Mucosa of descending colon (tissue), 3 donors: ENCODE measurements around the gene MRLN. TPM values are rescaled to one million over a fixed set of nuclear protein-coding genes. Genes with fewer than 3 reads are reported as not detected.
"Not testable (repeated sequence)": the region's sequence is repeated elsewhere in the genome, so short reads cannot be mapped to it uniquely, and the experiment has no call there.

ENCODE experiments used
- ATAC-seq: fragments of 200-7000 bp; cut with Tn5 transposase; one replicate; pipeline ENCODE4 v1.9.1; 2020; ENCODE audit warnings: mild to moderate bottlenecking, moderate library complexity
- DNase-seq, 3 donors: peaks; one replicate each; pipeline ENCODE4 v3.0.0-alpha.2; 2020
- H3K36me3 ChIP-seq: fragments of 200-600 bp; one replicate; pipeline ENCODE4 v1.8.0; 2021; ENCODE audit warnings: low read depth, mild to moderate bottlenecking
- H3K4me1 ChIP-seq: fragments of 200-600 bp; one replicate; pipeline ENCODE4 v1.8.0; 2021; ENCODE audit warnings: low read depth, mild to moderate bottlenecking
- H3K4me3 ChIP-seq: fragments of 200-600 bp; one replicate; pipeline ENCODE4 v1.8.0; 2021; ENCODE audit warnings: mild to moderate bottlenecking
- H3K9me3 ChIP-seq: fragments of 200-600 bp; one replicate; pipeline ENCODE4 v1.8.0; 2021; ENCODE audit warnings: mild to moderate bottlenecking
- intact Hi-C, 2 donors: fragments of 100-400 bp; cut with DNase I in 1 of 2; cut with micrococcal nuclease in 1 of 2; formaldehyde crosslinking; loops; one replicate each; pipeline versions ENCODE4 v1.11.0 to v1.11.1; 2022; cut with DNase I, micrococcal nuclease
- total RNA-seq, 3 donors: library from RNA; stranded (reverse); fragmentation: NEBNext Ultra II Directional in 2 of 3; extraction: Animal tissue kit (Norgen Biotek cat#: 25700) in 2 of 3; gene quantifications; one replicate each; pipeline versions ENCODE4 v1.2.1 to v1.2.4, GENCODE V29; 2021 to 2023
- TF ChIP-seq, protein P1 (sequence below): fragments of 200-600 bp; IDR thresholded peaks from one replicate; pipeline ENCODE4 v1.8.0; 2022; ENCODE audit warnings: antibody characterized with exemption, mild to moderate bottlenecking
- donor health status: DM: no; HTN: no; CAD: no; lungs with moderate emphysema.
- donor health status: DM: no; HTN: no; CAD: no.
- donor health status: DM: no; HTN: yes; CAD: no.

The MRLN gene
- total RNA-seq, 3 donors from 2014 or later = not detected

DNA sequence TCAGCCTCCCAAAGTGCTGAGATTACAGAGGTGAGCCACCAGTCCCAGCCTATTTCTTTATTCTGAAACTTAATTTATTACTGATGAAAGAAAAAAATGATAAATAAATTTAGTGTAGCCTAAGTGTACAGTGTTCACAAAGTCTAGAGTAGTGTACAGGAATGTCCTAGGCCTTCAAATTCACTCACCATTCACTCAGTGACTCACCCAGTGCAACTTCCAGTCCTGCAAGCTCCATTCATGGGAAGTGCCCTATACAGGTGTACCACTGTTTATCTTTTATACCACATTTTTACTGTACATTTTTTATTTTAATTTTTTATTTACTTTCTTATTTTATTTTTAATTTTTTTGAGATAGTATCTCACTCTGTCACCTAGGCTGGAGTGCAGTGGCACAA, 12.2 kb downstream of the MRLN start:
- intact Hi-C loops = no loop called here
- no peaks in the 10 kb centered on the region for H3K36me3 ChIP-seq
- peaks cover 3% of the 10 kb centered on the region for H3K9me3 ChIP-seq
- no peak for DNase-seq
- ATAC-seq = peak; percentile 40
- no peaks in the 10 kb centered on the region for H3K4me1 ChIP-seq
- H3K4me3 ChIP-seq = no peak overlapping the region
- TF ChIP-seq, protein P1, sequence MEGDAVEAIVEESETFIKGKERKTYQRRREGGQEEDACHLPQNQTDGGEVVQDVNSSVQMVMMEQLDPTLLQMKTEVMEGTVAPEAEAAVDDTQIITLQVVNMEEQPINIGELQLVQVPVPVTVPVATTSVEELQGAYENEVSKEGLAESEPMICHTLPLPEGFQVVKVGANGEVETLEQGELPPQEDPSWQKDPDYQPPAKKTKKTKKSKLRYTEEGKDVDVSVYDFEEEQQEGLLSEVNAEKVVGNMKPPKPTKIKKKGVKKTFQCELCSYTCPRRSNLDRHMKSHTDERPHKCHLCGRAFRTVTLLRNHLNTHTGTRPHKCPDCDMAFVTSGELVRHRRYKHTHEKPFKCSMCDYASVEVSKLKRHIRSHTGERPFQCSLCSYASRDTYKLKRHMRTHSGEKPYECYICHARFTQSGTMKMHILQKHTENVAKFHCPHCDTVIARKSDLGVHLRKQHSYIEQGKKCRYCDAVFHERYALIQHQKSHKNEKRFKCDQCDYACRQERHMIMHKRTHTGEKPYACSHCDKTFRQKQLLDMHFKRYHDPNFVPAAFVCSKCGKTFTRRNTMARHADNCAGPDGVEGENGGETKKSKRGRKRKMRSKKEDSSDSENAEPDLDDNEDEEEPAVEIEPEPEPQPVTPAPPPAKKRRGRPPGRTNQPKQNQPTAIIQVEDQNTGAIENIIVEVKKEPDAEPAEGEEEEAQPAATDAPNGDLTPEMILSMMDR = no peak

DNA sequence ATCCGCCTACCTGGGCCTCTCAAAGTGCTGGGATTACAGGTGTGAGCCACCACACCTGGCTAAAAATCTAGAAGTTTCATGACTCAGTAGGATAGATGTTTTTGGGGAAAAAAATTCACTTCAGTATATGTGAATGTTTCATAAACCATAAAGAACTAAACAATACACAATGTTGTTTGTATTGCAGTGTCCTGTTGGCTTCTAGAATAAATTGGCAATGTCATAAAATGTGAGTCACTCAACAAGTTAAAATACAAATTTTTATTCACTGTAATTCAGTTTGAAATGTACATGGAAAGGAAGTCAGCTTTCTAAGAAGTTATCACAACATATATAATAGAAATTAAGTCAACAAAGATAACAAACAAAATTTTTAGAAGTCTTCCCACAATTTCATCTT, 16.5 kb downstream of the MRLN start:
- TF ChIP-seq, protein P1 = no peak
- ATAC-seq = peak; percentile 28
- intact Hi-C loops = no loop called here

DNA sequence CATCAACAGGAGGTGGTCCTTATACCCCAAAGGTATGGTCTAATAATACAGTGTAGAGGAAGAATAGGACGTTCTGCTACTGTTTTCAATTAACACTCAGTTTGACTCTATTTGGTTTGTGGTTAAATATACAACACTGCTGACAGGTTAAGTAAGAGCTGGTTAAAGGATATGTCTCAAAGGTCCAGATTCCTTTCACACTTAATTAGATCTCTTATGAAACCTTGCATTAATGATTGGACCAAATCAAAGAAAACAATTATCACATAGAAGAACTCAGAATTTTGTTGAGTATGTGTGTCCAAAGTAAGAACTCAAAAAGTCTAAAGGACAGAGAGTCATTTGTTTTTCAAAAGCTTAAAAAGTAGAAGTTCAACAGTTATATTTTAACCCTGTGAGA, 18.0 kb downstream of the MRLN start:
- Histone ChIP-seq H3K4me3 (no peak overlapping the region), H3K4me1 (no peaks in the 10 kb centered on the region), H3K36me3 (no peaks in the 10 kb centered on the region), H3K9me3 (no peaks in the 10 kb centered on the region)
- intact Hi-C loops = no loop called here
- ATAC-seq = no peak
- no peak for DNase-seq
- TF ChIP-seq, protein P1 = no peak

More for the DNA sequence above, 16.5 kb downstream of the MRLN start:
- Histone ChIP-seq H3K36me3 (no peaks in the 10 kb centered on the region), H3K4me3 (no peak overlapping the region), H3K4me1 (no peaks in the 10 kb centered on the region), H3K9me3 (no peaks in the 10 kb centered on the region)
- DNase-seq = no peak

DNA sequence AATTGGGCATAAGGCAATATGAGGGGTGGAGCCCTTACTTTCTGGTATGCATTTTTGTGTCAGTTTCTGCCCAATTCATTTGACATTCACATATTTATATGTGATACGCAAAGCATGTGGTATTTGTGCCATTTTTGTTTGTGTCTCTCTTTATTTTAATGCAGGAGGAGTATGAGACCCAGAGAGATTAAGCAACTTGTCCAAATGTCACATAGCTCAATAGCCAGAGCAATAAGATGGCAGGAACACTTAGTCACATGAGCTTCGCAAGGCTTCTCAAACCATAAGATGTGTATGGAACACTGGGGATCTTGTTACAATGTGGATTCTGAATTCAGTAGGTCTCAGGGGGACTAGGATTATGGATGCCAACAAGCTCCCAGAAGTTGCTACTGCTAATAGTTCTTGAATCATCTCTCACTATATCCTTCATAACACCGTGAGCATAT, 19.2 kb downstream of the MRLN start:
- H3K36me3 ChIP-seq = no peaks in the 10 kb centered on the region
- H3K4me3 ChIP-seq = no peak overlapping the region
- H3K4me1 ChIP-seq = no peaks in the 10 kb centered on the region
- H3K9me3 ChIP-seq = no peaks in the 10 kb centered on the region
- DNase-seq (no peak), ATAC-seq (no peak)
- TF ChIP-seq, protein P1 = no peak
- intact Hi-C loops = no loop called here

DNA sequence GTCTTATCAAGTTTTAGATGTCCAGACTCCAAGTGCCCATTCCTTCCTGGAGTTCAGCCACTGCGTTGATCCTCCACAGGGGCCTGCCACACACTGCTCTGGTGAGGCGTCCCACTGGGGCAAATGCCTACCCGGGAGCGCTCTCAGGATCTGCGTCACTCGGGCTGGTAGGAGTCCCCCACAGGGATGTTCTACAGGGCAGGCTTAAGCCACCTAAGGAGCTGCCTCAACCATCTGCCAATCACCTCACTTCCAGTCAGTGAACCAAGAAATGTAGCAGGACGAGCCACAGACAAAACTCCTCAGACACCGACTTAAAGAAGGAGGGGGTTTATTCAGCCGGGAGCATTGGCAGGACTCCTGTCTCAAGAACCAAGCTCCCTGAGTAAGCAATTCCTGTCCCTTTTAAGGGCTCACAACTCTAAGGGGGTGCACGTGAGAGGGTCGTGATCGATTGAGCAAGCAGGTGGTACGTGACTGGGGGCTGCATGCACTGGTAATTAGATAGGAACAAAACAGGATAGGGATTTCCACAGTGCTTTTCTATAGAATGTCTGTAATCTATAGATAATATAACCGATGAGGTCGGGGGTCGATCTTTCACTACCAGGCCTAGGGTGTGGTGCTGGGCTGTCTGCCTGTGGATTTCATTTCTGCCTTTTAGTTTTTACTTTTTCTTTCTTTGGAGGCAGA, 19.8 kb downstream of the MRLN start:
- H3K4me1 ChIP-seq, H3K9me3 ChIP-seq, intact Hi-C loops, DNase-seq, H3K4me3 ChIP-seq, ATAC-seq, H3K36me3 ChIP-seq: not testable (repeated sequence)

DNA sequence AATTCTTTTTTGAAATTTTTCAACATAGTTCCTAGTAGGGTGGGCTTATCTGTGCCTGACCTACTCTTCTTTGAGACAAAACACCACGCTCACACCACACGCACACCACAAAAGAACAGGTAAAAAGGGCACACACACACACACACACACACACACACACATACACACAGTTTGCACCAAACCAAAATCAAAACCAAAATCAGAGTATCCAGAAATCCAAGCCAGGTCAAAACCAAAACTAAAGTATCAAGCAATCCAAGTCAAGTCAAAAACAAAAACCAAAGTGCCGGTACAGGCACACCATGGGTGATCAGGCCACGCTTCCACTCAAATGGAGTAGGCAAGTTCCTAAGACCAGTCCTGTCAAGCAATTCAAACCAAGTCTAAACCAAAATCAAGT, 20.4 kb downstream of the MRLN start:
- H3K4me1 ChIP-seq, intact Hi-C loops, H3K36me3 ChIP-seq, H3K9me3 ChIP-seq, H3K4me3 ChIP-seq, DNase-seq, ATAC-seq: not testable (repeated sequence)

DNA sequence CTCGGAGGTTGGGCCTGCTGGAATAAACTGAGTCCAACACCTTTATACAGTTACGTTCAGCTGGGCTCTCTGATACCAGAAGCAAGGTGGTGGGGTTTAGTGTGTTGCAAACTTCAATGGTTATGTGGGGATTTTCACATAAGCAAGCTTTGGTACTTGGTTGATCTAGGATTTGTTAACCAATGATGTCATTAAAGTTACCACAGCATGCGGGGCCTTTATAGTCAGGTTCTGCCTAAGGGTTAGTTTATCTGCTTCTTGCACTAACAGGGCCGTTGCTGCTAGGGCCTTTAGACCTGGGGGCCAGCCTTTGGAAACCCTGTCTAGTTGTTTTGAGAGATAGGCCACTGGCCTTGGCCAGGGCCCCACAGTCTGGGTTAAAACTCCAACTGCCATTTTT, 24.1 kb downstream of the MRLN start:
- H3K36me3 ChIP-seq, ATAC-seq, intact Hi-C loops, H3K9me3 ChIP-seq, H3K4me3 ChIP-seq, DNase-seq: not testable (repeated sequence)
- H3K4me1 ChIP-seq = peaks cover 14% of the 10 kb centered on the region
